NCI-H1930 (cell line): ENCODE results near the gene CBR4.
"Not testable (repeated sequence)": the region's sequence is repeated elsewhere in the genome, so short reads cannot be mapped to it uniquely, and the experiment has no call there.

ENCODE experiments used
- DNase-seq, 2 experiments: peaks; one replicate each; lab custom pipeline; 2025; lab: John Stamatoyannopoulos, UW

Gene CBR4

DNA sequence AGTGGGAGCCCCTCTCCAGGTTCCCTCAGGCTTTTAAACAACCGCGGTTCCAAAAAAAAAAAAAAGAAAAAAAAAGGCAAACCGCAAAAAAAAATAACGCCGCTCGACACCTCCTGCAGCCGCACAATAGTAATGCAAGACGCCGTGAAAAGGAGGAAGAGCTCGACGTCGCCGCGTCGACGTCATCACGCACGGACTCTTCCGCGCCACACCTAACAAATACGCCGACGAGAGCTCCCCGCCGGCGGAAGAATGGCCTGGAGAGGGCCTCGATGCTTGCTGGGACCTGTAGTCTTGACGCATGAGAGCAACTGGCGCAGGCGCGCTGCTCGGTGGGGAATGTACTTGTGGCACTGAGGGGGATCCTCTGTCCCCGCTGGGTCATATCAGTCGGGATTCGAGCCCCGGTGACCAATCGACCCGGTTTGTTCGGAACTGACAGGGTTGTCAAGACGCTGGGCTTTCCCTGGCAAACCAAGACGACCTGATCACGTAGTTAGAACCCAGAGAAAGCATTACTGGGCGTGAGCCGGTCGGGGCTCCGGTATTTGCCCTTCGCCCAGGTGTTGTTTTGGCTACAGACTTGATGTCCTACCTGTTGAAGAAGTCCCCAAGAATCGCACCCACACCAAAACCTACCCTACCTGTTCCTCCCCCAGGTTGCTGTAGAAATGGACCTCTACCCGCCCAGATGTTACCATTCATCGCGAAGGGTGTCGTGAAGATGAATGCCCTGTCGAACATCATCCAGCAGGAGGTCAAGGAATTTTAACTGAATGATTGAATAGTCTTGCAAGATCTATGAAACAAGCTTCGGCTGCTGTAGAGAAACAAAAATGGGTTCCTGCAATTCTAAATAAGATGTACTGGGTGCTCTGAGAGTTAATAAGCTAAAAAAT, at the start of gene CBR4:
Gene CBR4 (minus strand): TSS at position 131 of the 899 bp plus-strand sequence. CDS start 166 bp downstream, outside the sequence.
- DNase-seq, result peak; percentile 96

DNA sequence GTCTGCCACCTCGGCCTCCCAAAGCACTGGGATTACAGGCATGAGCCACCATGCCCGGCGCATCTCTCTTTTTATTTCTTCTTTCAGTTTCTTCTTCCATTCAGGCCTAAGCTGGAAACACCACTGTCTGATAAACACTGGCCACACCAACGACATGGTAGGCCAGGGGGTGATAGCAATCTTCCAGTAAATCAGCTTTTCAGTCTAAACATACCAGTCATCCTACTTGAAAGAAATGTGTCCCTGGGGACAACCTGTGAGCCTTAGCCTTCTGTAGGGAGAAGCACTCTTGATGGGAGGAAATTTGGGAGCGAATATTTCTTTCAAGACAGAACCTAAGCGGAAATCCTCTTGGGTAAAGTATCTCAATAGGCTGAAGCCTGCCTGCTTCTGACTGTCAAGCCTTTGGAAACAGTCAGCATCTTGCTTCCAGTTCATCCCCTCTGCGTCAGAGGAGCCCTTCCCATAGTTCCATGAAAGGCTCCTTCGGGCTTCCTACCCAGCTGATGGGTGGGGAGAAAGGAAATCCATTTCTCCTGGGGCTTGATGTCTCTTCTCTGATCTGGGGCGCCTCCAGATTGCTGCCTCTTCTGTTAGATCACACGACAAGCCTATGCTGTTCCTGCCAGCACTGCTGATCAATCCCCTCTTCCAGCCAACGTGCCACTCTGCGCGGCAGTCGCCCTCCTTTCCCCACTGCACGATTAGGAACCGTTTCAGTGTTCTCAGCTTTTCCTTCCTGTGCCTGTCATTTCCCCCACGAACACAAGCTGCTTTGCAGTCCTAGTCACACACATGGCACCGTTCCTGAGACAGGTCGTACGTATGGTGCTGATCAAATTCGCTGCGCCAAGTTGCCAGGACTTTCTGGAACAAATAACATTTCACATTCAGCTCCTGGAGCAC, 49.5 kb upstream of the CBR4 start:
- DNase-seq, result no peak

DNA sequence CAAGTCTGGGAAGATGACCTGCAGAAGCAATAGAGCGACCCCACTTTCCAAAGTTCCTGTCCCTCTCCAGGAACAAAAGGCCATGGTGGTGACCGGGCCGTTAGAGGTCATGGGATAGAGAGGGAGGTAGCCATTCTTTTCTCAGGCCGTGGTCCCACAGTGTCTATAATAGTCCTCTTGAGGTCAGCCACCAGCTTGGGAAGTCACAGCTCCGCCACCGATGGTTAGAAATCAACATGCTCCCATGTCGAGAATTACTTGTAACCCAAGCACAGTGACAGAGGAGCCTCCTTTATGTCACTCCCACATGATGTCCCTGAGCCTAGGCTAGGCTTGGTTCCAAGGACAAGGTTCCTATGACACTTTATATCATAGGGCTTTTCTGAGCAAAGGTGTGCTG, 48.3 kb upstream of the CBR4 start:
- no peak for DNase-seq

DNA sequence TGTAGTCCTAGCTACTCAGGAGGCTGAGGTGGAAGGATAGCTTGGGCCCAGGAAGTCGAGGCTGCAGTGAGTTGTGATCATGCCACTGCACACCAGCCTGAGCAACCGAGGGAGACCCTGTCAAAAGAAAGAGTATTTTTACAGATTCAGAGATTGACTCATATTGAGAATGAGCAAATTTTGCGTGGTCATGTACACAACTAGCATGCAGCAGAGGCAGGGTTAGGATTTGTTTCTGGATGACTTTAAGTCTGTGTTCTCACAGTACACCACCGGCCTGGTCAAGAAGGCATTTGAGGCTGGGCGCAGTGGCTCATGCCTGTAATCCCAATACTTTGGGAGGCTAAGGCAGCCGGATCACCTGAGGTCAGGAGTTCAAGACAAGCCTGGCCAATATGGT, 44.8 kb upstream of the CBR4 start:
- no peak for DNase-seq

DNA sequence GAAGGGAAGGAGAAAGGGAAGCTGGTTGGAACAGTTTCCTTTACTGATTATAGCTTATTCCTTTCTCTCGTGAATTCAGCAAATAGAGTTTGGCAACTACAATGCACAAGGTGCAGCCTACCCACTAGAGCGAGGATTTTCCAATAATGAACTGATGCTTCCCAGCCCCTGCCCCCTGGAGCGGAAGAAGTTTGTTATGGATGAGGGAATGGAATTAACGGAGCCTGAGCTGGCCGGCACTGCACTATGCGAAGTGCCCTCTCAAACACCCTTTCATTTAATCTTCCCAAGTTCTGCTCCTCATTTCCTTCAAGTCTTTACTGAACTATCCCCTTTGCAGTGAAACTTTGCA, 42.5 kb upstream of the CBR4 start:
- DNase-seq, result no peak

GRCh38 chr4:169051761-169052593, 41.9 kb upstream of the CBR4 start:
- DNase-seq, result no peak

DNA sequence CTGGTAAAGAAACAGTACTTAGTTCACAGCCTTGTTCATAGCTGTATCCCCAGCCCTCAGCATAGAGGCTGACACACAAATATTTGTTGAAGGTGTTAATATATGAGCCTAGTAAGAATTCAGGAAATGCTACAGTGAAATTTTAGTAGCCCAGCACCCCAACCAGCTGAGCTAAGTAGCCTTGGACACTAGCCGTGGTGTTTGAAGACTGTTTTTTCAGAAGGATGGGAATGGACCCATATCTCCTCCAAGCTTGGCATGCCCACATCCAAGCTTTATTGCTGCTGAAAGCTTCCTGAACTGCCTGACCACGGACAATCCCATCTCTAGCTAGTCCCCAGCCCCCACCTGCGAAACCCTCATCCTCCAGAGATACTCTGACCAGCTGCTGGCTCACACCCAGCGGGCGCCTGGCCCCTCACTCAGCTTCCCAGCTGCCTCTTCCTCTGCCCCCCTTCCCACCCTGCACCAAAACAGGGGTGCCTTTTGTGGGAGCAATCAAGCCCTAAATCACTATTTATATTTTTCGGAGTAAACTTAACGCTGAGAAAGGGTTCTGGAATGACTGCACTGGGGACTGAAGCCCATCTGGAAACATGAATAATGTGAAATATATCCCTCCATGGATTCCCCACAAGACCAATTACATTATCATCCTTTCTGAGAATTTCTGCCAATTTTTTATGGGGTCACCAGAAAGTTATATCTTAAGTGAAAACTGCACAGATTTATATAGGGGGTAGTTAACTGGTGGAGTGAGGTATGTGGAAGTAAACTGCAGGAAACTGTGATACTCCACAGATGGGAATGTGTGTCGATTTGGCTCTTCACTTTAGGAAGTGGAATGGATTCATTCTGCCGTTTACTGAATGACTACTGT, 41.1 kb upstream of the CBR4 start:
- DNase-seq, result no peak

GRCh38 chr4:169050284-169050683, 40.2 kb upstream of the CBR4 start:
- DNase-seq, result no peak

- no peak for DNase-seq
Observed at GRCh38 chr4:169048868-169049414, 38.9 kb upstream of the CBR4 start.

DNA sequence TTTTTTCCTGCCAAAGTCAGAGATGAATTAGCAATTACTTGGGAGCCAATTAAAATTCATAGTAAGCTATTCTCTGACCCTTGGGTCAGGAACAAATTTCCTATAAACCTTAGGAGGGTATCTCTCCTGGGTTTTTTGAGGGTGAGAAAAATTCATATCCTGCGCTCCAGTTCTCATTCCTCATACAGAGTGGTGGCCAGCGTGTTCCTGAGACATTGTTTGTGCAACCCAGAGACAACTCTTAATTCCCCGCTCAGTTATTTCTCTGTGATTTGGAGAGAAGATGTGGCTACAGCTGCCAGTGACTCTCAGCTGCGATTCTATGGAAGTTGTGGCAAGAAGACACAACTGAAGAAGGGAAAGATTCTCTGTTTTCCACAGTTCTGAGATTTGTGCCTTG, 37.9 kb upstream of the CBR4 start:
- DNase-seq, result no peak

GRCh38 chr4:169045862-169046584, 36.0 kb upstream of the CBR4 start:
- DNase-seq, result no peak

- DNase-seq, result no peak
Observed at GRCh38 chr4:169044714-169045447, 34.8 kb upstream of the CBR4 start.

DNA sequence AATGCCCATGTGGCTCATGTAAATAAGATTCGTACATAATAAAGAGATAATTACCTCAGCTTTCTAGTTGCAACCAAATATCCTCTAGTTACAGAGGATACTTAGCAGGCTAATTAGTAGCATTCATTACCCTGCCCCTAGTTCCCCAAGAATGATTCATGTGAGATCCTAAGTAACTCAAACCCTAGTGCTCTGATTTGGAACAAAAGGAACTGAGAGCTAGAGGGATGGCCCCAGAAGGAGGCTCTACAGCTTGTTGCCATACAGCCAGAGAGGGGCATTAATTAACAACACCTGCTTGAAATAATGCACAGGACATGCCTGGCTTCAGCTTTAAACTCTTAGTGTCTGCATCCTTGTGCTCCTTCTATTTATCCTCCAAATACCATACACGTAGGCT, 32.6 kb upstream of the CBR4 start:
- DNase-seq, result no peak

DNA sequence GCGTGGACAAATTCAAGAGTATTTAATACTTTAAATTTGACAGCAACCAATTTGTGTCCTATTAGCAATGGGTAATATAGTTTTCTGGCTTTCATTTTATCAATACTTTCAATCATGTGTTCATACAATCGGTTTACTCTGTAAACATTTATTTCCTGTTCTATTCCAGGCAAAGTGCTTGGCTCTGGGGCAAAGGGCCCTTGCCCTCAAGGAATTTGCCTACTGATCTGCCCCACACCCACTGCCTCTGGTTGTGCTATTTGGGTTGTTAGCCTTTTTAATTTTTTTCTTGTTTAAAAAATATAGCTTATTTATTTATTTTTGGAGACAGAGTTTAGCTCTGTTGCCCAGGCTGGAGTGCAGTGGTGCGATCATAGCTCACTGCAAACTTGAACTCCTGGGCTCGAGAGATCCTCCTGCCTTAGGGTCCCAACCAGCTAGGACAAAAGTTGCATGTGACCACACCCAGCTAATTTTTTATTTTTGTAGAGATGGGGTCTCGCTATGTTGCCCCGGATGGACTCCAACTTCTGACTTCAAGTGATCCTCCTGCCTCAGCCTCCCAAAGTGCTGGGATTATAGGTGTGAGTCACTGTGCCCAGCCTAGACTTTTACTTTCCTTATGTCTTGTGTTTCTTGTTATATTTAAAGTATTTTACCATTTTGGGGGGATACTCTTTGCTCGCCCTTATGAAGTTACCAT, 30.7 kb upstream of the CBR4 start:
- DNase-seq, result no peak

- DNase-seq, result no peak
Observed at GRCh38 chr4:169039251-169039954, 29.3 kb upstream of the CBR4 start.

DNA sequence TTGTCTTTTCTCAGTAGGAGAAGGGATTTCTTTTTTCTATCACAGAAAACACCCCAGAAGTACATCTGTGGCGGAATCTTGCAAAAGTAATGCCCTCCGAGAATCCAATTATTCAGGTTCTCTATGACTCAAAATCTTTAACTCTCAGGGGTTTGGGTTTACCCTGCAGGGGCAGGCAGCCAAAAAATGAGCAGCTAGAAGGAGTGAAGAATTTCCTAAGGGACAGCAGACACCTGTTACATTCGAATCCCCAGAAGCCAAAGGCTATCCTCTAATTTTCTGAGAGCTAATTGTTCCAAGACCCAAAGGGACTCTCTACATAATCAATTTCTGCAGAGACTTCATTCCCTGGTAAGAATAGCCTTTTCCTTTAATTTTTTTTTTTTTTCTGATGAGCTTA, 27.5 kb upstream of the CBR4 start:
- no peak for DNase-seq

DNA sequence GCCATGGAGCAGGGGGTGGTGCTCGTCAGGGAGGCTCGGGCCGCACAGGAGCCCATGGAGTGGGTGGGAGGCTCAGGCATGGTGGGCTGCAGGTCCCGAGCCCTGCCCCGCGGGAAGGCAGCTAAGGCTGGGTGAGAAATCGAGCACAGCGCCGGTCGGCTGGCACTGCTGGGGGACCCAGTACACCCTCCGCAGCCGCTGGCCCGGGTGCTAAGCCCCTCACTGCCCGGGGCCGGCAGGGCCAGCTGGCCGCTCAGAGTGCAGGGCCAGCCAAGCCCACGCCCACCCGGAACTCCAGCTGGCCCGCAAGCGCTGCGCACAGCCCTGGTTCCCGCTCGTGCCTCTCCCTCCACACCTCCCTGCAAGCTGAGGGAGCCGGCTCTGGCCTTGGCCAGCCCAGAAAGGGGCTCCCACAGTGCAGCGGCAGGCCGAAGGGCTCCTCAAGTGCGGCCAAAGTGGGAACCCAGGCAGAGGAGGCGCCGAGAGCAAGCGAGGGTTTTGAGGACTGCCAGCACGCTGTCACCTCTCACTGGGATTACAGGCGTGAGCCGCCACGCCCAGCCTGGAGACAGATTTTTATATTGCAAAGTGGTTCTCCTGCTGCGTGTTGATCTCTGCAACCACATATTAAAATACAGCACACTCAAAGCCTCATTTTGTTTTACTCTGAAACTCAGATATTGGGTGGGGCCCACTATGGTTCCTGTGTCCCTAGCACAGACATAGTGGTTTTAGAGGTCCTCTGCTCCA, 26.0 kb upstream of the CBR4 start:
- not testable (repeated sequence) for DNase-seq
